ENCODE results near the gene ANAPC2.

Gene ANAPC2

DNA sequence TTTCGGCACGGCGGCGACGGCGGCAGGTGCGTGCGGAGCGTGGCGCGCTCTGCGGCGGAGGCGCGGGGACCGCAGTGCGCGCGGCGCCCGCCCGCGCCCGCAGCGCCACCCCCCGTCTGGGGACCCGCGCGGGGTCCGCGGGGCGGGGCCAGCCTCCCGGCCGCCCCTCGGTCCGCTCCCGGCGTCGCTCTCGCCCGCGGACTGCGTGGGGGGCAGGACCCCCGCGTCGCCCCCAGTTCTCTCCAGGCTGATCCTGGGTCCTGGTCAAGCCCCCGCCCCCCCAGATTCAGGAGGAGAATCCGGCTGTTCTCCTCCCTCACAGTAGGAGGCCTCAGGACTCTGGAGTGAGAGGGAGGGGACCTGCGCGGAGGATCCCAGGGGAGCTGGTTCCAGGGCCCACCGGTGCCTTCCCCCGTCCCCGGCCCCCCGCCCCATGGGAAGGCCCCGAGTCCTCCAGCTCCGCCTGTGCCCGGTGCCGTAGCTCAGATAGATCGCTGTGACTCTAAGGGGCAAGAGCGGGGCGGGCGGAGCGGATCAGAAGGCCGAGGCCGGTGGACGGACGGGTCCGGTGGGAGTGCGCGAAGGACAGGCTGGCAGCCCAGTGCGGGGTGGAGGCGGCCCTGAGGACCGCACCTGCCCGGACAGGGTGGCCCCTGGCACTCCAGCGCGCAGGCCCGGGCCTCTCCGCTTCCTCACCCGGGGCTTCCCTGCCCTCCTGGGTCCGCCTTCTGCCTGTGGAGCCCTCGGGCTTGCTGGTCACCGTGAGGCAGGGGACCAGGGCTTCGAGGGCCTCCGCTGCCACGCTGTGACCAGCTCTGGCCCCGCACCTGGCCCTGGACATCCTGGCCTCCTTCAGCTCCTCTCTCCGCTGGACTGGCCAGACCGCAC lies 34.1 kb upstream of the ANAPC2 start, which contains the start of gene RNF208:
Gene RNF208 (minus strand): TSS at position 51 of the 888 bp plus-strand sequence. CDS start 1,028 bp downstream, outside the sequence.
- Histone ChIP-seq H3K9me3 (no peaks in the 10 kb centered on the region), H3K27me3 (no peaks in the 10 kb centered on the region), H3K4me1 (peaks cover 16% of the 10 kb centered on the region), H3K36me3 (no peaks in the 10 kb centered on the region), H3K4me3 (ENCODE audit: low read depth, low read length) (peak within 1 kb of the TSS; percentile 90)
- no peak for DNase-seq
- TF ChIP-seq, protein P1, sequence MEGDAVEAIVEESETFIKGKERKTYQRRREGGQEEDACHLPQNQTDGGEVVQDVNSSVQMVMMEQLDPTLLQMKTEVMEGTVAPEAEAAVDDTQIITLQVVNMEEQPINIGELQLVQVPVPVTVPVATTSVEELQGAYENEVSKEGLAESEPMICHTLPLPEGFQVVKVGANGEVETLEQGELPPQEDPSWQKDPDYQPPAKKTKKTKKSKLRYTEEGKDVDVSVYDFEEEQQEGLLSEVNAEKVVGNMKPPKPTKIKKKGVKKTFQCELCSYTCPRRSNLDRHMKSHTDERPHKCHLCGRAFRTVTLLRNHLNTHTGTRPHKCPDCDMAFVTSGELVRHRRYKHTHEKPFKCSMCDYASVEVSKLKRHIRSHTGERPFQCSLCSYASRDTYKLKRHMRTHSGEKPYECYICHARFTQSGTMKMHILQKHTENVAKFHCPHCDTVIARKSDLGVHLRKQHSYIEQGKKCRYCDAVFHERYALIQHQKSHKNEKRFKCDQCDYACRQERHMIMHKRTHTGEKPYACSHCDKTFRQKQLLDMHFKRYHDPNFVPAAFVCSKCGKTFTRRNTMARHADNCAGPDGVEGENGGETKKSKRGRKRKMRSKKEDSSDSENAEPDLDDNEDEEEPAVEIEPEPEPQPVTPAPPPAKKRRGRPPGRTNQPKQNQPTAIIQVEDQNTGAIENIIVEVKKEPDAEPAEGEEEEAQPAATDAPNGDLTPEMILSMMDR (IDR thresholded peaks at IDR 0.05; ENCODE audit: low read depth, low read length): no peak

DNA sequence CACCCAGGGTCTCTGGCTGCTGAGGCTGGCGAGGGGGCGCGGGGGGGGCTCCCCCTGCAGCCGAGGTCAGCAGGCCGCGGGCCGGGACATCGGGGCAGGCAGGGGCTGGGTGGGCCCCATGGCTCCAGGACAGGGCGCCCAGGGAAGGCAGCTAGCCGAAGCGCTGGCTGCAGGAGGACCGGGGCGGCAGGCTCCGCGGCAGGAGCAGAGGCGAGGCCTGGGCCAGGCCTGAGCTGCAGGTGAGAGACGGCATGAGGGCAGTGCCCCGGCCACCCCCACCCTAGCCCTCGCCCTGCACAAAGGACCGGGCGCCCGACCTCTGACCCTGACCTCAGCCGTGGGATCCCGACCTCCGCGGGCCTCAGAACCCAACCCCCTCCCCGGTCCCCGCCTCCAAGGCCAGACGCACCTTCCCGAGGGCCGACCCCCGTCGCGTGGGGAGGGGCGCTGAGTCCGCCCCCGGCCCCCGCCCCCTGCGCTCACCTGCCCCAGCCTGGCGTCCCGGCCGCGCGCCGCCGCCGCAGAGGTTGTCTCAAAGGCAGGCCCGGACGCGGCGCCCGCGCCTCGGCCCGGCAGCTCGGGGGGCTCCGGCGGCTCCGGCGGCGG lies 33.2 kb upstream of the ANAPC2 start:
- TF ChIP-seq, protein P1 (IDR thresholded peaks at IDR 0.05; ENCODE audit: low read depth, low read length): no peak
- Histone ChIP-seq H3K9me3 (no peaks in the 10 kb centered on the region), H3K36me3 (no peaks in the 10 kb centered on the region), H3K27me3 (no peaks in the 10 kb centered on the region), H3K4me1 (peaks cover 16% of the 10 kb centered on the region), H3K4me3 (ENCODE audit: low read depth, low read length) (peak overlapping the region; percentile 33)
- DNase-seq: no peak

DNA sequence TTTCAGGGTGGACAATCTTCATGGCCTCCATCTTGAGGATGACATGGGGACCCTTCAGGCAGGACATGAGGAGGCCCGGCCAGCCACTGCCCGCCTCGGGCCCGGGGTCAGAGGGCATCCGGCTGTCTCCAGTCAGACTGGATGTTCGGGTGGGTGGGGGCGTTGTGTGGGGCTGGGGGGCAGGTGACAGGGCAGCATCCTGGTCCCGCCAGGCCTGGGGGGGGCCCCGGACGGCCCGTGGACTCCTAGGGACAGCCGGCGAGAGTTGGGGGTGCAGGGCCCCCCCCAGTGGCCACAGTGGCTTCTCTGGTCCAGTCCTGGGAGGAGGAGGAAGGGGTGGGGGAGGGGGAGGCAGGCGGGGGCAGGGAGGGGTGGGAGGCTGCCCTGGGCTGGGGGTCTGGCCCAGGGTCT lies 32.7 kb upstream of the ANAPC2 start:
- Histone ChIP-seq H3K4me1 (peaks cover 16% of the 10 kb centered on the region), H3K36me3 (no peaks in the 10 kb centered on the region), H3K27me3 (no peaks in the 10 kb centered on the region), H3K4me3 (ENCODE audit: low read depth, low read length) (no peak overlapping the region), H3K9me3 (no peaks in the 10 kb centered on the region)
- TF ChIP-seq, protein P1 (IDR thresholded peaks at IDR 0.05; ENCODE audit: low read depth, low read length): no peak
- no peak for DNase-seq

DNA sequence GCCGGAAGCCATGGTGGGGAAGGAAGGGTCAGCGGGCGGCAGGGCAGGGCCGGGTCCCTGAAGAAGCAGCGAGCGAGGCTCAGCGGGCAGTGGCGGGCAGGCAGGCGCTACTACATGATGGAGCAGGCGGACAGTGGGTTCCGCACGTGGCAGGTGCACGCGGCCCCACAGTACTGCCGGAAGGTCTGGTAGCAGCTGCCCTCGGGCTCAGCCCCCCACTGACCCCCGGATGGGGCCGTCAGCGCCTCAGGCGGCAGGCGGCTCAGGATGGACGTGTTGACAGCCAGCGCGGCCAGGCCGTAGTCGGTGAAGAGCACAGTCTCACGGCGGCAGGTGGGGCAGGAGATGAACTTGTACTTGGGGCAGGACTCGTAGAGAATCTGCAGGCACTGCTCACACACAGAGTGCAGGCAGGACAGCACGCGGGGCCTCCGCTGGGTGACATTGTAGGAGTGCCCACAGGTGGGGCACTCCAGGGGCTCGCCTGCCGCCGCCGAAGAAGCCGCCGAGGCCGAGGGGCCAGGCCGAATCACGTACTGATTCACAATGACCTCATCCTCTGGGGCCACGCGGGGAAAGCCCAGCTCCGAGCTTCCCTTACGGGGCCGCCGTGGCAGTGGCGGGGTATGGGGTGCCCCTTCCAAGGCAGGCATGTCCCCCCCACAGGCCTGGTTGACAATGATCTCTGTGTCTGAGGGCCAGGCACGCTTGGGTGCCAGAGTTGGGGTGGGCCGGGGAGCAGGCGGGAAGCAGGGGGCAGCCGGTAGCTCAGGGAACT lies 32.1 kb upstream of the ANAPC2 start:
- no peak overlapping the region for H3K4me3 ChIP-seq (ENCODE audit: low read depth, low read length)
- no peaks in the 10 kb centered on the region for H3K9me3 ChIP-seq
- TF ChIP-seq, protein P1 (IDR thresholded peaks at IDR 0.05; ENCODE audit: low read depth, low read length): no peak

DNA sequence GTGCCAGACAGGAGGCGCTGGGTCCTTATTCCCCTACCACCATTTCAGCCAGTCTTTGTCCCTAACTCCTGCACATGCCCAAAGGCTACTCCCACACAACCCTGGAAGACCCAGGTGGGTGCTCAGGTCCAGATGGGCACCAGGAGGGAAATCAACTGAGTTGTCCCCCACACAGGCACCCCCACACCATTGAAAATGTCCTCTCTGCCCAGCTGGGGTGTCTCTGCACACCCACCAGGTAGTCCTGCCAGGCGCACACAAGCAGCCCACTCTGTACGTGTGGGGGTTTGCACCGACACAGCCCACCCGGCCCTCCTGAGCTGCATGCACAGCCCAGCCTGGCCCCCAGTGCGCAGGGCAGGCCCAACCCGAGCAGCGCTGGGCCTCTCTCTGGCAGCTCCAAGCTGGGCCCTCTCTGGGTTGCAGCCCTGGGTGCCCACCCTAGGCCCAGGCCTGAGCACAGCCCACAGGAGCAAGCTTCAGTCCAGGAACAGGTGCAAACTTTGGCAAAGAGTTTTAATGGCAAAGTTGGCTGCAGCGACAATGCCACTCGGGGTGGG lies 31.5 kb upstream of the ANAPC2 start:
- peaks cover 16% of the 10 kb centered on the region for H3K4me1 ChIP-seq
- TF ChIP-seq, protein P1 (IDR thresholded peaks at IDR 0.05; ENCODE audit: low read depth, low read length): no peak
- no peak for DNase-seq
- H3K9me3 ChIP-seq: no peaks in the 10 kb centered on the region
- no peaks in the 10 kb centered on the region for H3K27me3 ChIP-seq
- no peak overlapping the region for H3K4me3 ChIP-seq (ENCODE audit: low read depth, low read length)
- no peaks in the 10 kb centered on the region for H3K36me3 ChIP-seq

More for the DNA sequence above, 32.1 kb upstream of the ANAPC2 start:
- no peaks in the 10 kb centered on the region for H3K27me3 ChIP-seq
- H3K36me3 ChIP-seq: no peaks in the 10 kb centered on the region
- DNase-seq: no peak
- peaks cover 16% of the 10 kb centered on the region for H3K4me1 ChIP-seq
